Keratinocyte (primary cell): ENCODE data around the gene CIB4. TPM values are rescaled to one million over a fixed set of nuclear protein-coding genes. Genes with fewer than 3 reads are reported as not detected.

Experiments
- DNase-seq: peaks from one replicate; pipeline ENCODE4 v3.0.0-alpha.2; 2011; ENCODE audit warnings: low read depth, missing footprints, low spot score
- FAIRE-seq: peaks from 2 replicates; lab custom pipeline; 2011; peaks lifted over from hg19 to GRCh38; lab: Jason Lieb, UNC
- H2AFZ ChIP-seq: 2 replicates; pipeline ENCODE4 v1.6.0; 2012; ENCODE audit warnings: low read length, control low read depth, inconsistent platforms; ENCODE audit not compliant: control insufficient read depth
- H3K27ac ChIP-seq: 2 replicates; pipeline ENCODE4 v1.5.1; 2011; ENCODE audit warnings: low read length; ENCODE audit not compliant: control insufficient read depth, insufficient read depth
- H3K27me3 ChIP-seq: 3 replicates; pipeline ENCODE4 v1.6.0; 2011; ENCODE audit warnings: low read length; ENCODE audit not compliant: control insufficient read depth, insufficient read depth; ENCODE audit errors: extremely low read depth
- H3K36me3 ChIP-seq, 2 experiments: 2 replicates in 1 of 2; 3 replicates in 1 of 2; pipeline ENCODE4 v1.5.1; 2011; ENCODE audit warnings: low read length in 2 of 2, mild to moderate bottlenecking in 1 of 2; ENCODE audit not compliant: control insufficient read depth in 2 of 2, insufficient read depth in 2 of 2; ENCODE audit errors: extremely low read depth in 1 of 2
- H3K4me1 ChIP-seq: 3 replicates; pipeline ENCODE4 v1.5.1; 2011; ENCODE audit warnings: low read length; ENCODE audit not compliant: control insufficient read depth, insufficient read depth; ENCODE audit errors: extremely low read depth
- H3K4me2 ChIP-seq: 3 replicates; pipeline ENCODE4 v1.6.0; 2011; ENCODE audit warnings: low read depth, low read length; ENCODE audit not compliant: control insufficient read depth, insufficient read depth; ENCODE audit errors: extremely low read depth
- H3K4me3 ChIP-seq, 3 experiments: fragments of 200-600 bp in 1 of 3; sonication (generic) in 1 of 3; 2 replicates in 2 of 3; 3 replicates in 1 of 3; pipeline ENCODE4 v1.5.1; 2011 to 2016; ENCODE audit warnings: low read length in 3 of 3, mild to moderate bottlenecking in 3 of 3, control low read depth in 2 of 3, inconsistent platforms in 1 of 3, low read depth in 1 of 3, mixed read lengths in 1 of 3, mixed run types in 1 of 3, moderate library complexity in 1 of 3; ENCODE audit not compliant: control insufficient read depth in 2 of 3, insufficient read depth in 2 of 3; ENCODE audit errors: extremely low read depth in 1 of 3
- H3K79me2 ChIP-seq: 2 replicates; pipeline ENCODE4 v1.6.0; 2012; ENCODE audit warnings: low read length; ENCODE audit not compliant: control insufficient read depth, insufficient read depth
- H3K9ac ChIP-seq: 3 replicates; pipeline ENCODE4 v1.6.0; 2011; ENCODE audit warnings: low read length; ENCODE audit not compliant: control insufficient read depth, insufficient read depth; ENCODE audit errors: extremely low read depth
- H3K9me1 ChIP-seq: 3 replicates; pipeline ENCODE4 v1.6.0; 2011; ENCODE audit warnings: low read length; ENCODE audit not compliant: control insufficient read depth, insufficient read depth; ENCODE audit errors: extremely low read depth
- H3K9me3 ChIP-seq: 2 replicates; pipeline ENCODE4 v1.5.1; 2012; ENCODE audit warnings: low read depth, low read length; ENCODE audit not compliant: control insufficient read depth
- H4K20me1 ChIP-seq: 3 replicates; pipeline ENCODE4 v1.6.0; 2011; ENCODE audit warnings: low read length; ENCODE audit not compliant: control insufficient read depth, insufficient read depth; ENCODE audit errors: extremely low read depth
- EZH2 ChIP-seq: IDR thresholded peaks from one replicate; pipeline ENCODE4 v1.6.1; 2012; ENCODE audit warnings: inconsistent platforms, mild to moderate bottlenecking, low read length, moderate library complexity
- dilution Hi-C: fragments of 300-500 bp; cut with MboI; formaldehyde crosslinking; loops from one replicate; pipeline ENCODE4 v1.7.0; 2020; ENCODE audit warnings: low sequenced_read_pairs; ENCODE audit not compliant: extremely low pct_ligation_motif_present
- polyA plus RNA-seq, 5 experiments: library from polyadenylated mRNA; depleted of rRNA in 3 of 5; stranded (reverse) in 3 of 5; stranded (forward) in 1 of 5; unstranded in 1 of 5; fragments of >200 nt; gene quantifications; 1 replicate in 1 of 5; 2 replicates in 3 of 5; 3 replicates in 1 of 5; pipeline versions ENCODE4 v1.2.1 to v1.2.3, GENCODE V29; 2011 to 2012; ENCODE audit warnings: missing spikeins in 2 of 5, low read depth in 1 of 5, low replicate concordance in 1 of 5
- TF ChIP-seq, protein P1 (sequence below), 3 experiments: IDR thresholded peaks in 1 of 3; conservative IDR thresholded peaks in 1 of 3; optimal IDR thresholded peaks in 1 of 3; 2 replicates in 2 of 3; 3 replicates in 1 of 3; pipeline versions ENCODE3 to v1.5.1; 2011; ENCODE audit warnings: low read length in 3 of 3, mild to moderate bottlenecking in 3 of 3, moderate library complexity in 2 of 3, control low read depth in 1 of 3, inconsistent platforms in 1 of 3; ENCODE audit not compliant: insufficient read depth in 2 of 3; ENCODE audit errors: extremely low read depth in 1 of 3

Gene CIB4
- polyA plus RNA-seq, 1 donor (not counting 4 experiments of a cell fraction or from before 2014, with no cell fraction given) = not detected

DNA sequence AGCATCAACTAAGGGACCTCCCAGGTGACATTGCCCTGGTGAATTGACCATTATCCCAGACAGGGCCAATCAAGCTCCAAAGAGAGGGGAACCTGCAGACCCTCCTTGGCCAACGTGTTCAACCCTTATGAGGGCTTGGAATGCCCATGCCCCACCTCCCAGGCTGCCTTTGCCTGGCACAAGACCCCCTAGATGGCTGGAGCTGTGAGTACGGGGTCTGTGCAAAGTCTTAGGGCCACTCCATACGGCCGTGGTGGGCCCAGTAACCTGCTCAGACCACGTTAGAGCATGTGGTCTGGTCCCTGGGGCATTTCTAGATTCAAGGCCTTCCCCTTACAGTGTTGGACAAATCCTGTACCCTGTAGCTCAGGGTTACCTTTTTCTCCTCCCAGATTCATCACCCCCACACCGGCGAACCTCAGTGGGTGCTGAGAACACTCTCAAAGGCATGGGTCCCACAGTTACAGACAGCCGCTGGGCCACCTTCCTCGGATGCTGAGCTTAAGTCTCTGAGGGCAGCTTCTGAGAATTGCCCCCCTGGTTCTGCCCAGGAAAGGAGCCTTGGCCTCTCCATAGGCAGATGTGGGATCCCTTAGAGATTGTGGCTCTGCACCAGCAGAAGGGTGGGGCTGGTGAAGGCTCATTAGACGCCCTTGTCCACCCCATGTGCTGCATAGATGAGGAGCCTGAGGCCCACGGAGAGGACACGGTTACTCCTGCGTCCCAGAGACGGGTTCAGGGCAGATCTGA is 33.0 kb upstream of the CIB4 start:
- Histone ChIP-seq H3K27me3 (peaks cover 45% of the 10 kb centered on the region), H3K4me1 (no peaks in the 10 kb centered on the region), H3K9me3 (no peaks in the 10 kb centered on the region), H3K4me2 (no peak overlapping the region), H3K79me2 (no peaks in the 10 kb centered on the region), H3K9ac (no peak overlapping the region), H3K36me3 (no peaks in the 10 kb centered on the region), H2AFZ (no peak overlapping the region), H3K4me3 (no peak overlapping the region), H3K27ac (no peak overlapping the region), H3K9me1 (no peaks in the 10 kb centered on the region), H4K20me1 (no peaks in the 10 kb centered on the region)
- TF ChIP-seq, protein P1, sequence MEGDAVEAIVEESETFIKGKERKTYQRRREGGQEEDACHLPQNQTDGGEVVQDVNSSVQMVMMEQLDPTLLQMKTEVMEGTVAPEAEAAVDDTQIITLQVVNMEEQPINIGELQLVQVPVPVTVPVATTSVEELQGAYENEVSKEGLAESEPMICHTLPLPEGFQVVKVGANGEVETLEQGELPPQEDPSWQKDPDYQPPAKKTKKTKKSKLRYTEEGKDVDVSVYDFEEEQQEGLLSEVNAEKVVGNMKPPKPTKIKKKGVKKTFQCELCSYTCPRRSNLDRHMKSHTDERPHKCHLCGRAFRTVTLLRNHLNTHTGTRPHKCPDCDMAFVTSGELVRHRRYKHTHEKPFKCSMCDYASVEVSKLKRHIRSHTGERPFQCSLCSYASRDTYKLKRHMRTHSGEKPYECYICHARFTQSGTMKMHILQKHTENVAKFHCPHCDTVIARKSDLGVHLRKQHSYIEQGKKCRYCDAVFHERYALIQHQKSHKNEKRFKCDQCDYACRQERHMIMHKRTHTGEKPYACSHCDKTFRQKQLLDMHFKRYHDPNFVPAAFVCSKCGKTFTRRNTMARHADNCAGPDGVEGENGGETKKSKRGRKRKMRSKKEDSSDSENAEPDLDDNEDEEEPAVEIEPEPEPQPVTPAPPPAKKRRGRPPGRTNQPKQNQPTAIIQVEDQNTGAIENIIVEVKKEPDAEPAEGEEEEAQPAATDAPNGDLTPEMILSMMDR (optimal IDR thresholded peaks at IDR 0.05 in 1 of 3, IDR thresholded peaks at IDR 0.05 in 1 of 3, conservative IDR thresholded peaks at IDR 0.05 in 1 of 3; ENCODE audit: extremely low read depth in 1 of 3, insufficient read depth in 2 of 3, low read length in 3 of 3) = no peak
- no peak for TF ChIP-seq EZH2
- DNase-seq (no peak), FAIRE-seq (no peak)
- dilution Hi-C loops = no loop called here

DNA sequence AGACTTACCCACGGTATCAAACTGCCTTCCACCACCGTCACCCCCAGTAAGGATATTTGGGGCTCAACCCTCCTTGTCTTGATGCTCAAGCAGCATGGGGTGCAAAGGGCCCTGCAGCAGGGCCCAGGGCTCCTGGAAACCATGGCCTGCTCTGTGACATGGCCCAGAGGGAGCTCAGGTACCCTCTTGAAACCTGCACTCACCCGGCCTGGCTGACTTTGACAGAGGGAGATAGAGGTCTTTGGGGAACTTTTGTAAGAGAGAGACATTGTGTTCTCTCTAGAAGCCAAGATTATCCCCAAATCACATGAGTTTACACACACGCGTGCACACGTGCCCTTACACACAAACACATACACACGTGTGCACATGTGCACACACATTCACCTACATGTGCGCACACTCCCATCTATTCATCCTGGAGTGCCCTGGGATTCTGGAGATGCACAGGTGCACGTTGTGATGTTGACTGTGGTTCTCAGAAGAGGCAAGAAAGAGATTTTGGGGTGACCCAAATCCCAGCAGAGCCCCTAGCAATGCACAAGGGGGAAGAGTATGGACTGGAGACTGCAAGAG is 31.7 kb upstream of the CIB4 start:
- Histone ChIP-seq H4K20me1 (no peaks in the 10 kb centered on the region), H3K9ac (no peak overlapping the region), H2AFZ (no peak overlapping the region), H3K4me1 (no peaks in the 10 kb centered on the region), H3K4me3 (no peak overlapping the region), H3K27me3 (peaks cover 45% of the 10 kb centered on the region), H3K79me2 (no peaks in the 10 kb centered on the region), H3K27ac (no peak overlapping the region), H3K4me2 (no peak overlapping the region), H3K9me1 (no peaks in the 10 kb centered on the region), H3K9me3 (no peaks in the 10 kb centered on the region), H3K36me3 (no peaks in the 10 kb centered on the region)
- no peak for DNase-seq
- no peak for FAIRE-seq
- dilution Hi-C loops = no loop called here
- TF ChIP-seq, protein P1 (optimal IDR thresholded peaks at IDR 0.05 in 1 of 3, IDR thresholded peaks at IDR 0.05 in 1 of 3, conservative IDR thresholded peaks at IDR 0.05 in 1 of 3; ENCODE audit: extremely low read depth in 1 of 3, insufficient read depth in 2 of 3, low read length in 3 of 3) = no peak
- TF ChIP-seq EZH2 = no peak
